ENCODE data around the gene CDH15.
A peak's percentile ranks its signal among the peaks of the same experiment; 100 is the strongest.
"Not testable (repeated sequence)": the region's sequence is repeated elsewhere in the genome, so short reads cannot be mapped to it uniquely, and the experiment has no call there.

CDH15 gene

GRCh38 chr16:89187770-89188392, 16.3 kb downstream of the CDH15 start:
- DNase-seq (ENCODE audit: low read depth) = no peak

- DNase-seq (ENCODE audit: low read depth) = not testable (repeated sequence)
Observed at GRCh38 chr16:89188471-89189357, 17.2 kb downstream of the CDH15 start.

- DNase-seq (ENCODE audit: low read depth) = no peak
Observed at GRCh38 chr16:89189358-89190025, 17.9 kb downstream of the CDH15 start.

GRCh38 chr16:89190150-89190958, 18.8 kb downstream of the CDH15 start:
- no peak for DNase-seq (ENCODE audit: low read depth)

GRCh38 chr16:89191033-89191900, 19.7 kb downstream of the CDH15 start:
- DNase-seq (ENCODE audit: low read depth) = no peak

GRCh38 chr16:89191901-89192185, 20.3 kb downstream of the CDH15 start:
- no peak for DNase-seq (ENCODE audit: low read depth)

GRCh38 chr16:89192186-89192955, 20.8 kb downstream of the CDH15 start:
- peak; percentile 52 for DNase-seq (ENCODE audit: low read depth)

GRCh38 chr16:89192956-89193575, 21.5 kb downstream of the CDH15 start:
- DNase-seq (ENCODE audit: low read depth) = peak; percentile 52

GRCh38 chr16:89193576-89194293, 22.2 kb downstream of the CDH15 start:
- DNase-seq (ENCODE audit: low read depth) = no peak

GRCh38 chr16:89194340-89195311, 23.1 kb downstream of the CDH15 start:
- no peak for DNase-seq (ENCODE audit: low read depth)

- DNase-seq (ENCODE audit: low read depth) = no peak
Observed at GRCh38 chr16:89195521-89196171, 24.1 kb downstream of the CDH15 start.

- DNase-seq (ENCODE audit: low read depth) = no peak
Observed at GRCh38 chr16:89197033-89197632, 25.6 kb downstream of the CDH15 start.

GRCh38 chr16:89197633-89198416, 26.3 kb downstream of the CDH15 start:
- DNase-seq (ENCODE audit: low read depth) = no peak

GRCh38 chr16:89198417-89199240, 27.1 kb downstream of the CDH15 start:
- no peak for DNase-seq (ENCODE audit: low read depth)

Data from activated T-cell treated with anti-CD3 and anti-CD28 coated beads for 48 hours (primary cell).